ENCODE results near the gene KCNAB2. TPM values are rescaled to one million over a fixed set of nuclear protein-coding genes. Genes with fewer than 3 reads are reported as not detected.

The KCNAB2 gene
- 7.3 to 9.4 TPM (median 8.1 TPM) in 5 replicates for total RNA-seq (2022; extraction: Qiagen RNA extraction; ENCODE audit: low read depth)

GRCh38 chr1:6045561-6045960 lies at the start of gene KCNAB2:
Gene KCNAB2, plus strand, starts transcription at chr1:6045888. Its CDS starts 5,649 bp downstream, at chr1:6051537.

Other genes with a start within 250 kb of the KCNAB2 start
- 3.4 to 5.3 TPM (median 5.0 TPM) in 5 replicates for gene NPHP4, start 53.5 kb upstream of the KCNAB2 start, total RNA-seq (2022; extraction: Qiagen RNA extraction; ENCODE audit: low read depth)
- 1.2 to 1.5 TPM (median 1.5 TPM) in 5 replicates for gene CHD5, start 134.4 kb downstream of the KCNAB2 start, total RNA-seq (2022; extraction: Qiagen RNA extraction; ENCODE audit: low read depth)
- 279 to 471 TPM (median 456 TPM) in 5 replicates for gene RPL22, start 153.7 kb downstream of the KCNAB2 start, total RNA-seq (2022; extraction: Qiagen RNA extraction; ENCODE audit: low read depth)
- gene RNF207, start 160.2 kb downstream of the KCNAB2 start, total RNA-seq (2022; extraction: Qiagen RNA extraction; ENCODE audit: low read depth), result 6.3 to 15.0 TPM (median 13.4 TPM) in 5 replicates
- gene ICMT, start 190.1 kb downstream of the KCNAB2 start, total RNA-seq (2022; extraction: Qiagen RNA extraction; ENCODE audit: low read depth), result 47.9 to 61.6 TPM (median 56.8 TPM) in 5 replicates
- gene HES3, start 198.3 kb downstream of the KCNAB2 start, total RNA-seq (2022; extraction: Qiagen RNA extraction; ENCODE audit: low read depth), result not detected in 5 replicates
- 1.5 to 2.3 TPM (median 2.0 TPM) in 5 replicates for gene GPR153, start 215.2 kb downstream of the KCNAB2 start, total RNA-seq (2022; extraction: Qiagen RNA extraction; ENCODE audit: low read depth)